Dedifferentiated amniotic fluid mesenchymal stem cell (primary cell): Measurements from ENCODE around the gene MRLN.
"Not testable (repeated sequence)": the region's sequence is repeated elsewhere in the genome, so short reads cannot be mapped to it uniquely, and the experiment has no call there.

Experiments used
- DNase-seq: peaks from one replicate; pipeline ENCODE4 v3.0.0-alpha.2; 2016; ENCODE audit errors: extremely low spot score

The MRLN gene

DNA sequence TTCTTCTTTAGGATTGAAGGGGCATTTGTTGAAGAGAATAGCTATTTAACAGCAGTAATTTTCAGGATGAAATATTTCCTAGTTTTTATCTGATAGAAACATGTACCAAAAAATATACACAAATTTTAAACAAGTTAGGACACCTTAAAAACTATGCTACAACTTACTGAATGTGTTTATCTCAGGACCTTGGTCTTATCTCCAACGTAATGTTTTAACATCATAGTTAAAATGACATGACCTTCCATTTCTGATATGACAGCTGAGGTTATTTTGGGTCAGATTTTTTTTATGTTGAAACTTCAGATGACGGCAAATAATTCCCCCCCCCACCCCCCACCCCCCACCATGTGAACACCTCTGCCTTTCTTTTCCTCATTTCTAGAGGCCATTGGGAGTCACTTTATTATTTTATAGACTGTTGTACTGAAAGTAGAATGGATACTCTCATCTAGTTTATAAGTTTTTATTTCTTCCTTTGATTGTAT is 8.0 kb downstream of the MRLN start:
- no peak for DNase-seq

DNA sequence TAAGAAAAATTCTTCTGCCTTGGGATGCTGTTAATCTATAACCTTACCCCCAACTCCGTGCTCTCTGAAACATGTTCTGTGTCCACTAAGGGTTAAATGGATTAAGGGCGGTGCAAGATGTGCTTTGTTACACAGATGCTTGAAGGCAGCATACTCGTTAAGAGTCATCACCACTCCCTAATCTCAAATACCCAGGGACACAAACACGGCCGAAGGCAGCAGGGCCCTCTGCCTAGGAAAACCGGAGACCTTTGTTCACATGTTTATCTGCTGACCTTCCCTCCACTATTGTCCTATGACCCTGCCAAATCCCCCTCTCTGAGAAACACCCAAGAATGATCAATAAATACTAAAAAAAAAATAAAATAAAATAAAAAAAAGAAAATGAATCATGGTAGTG is 8.5 kb downstream of the MRLN start:
- not testable (repeated sequence) for DNase-seq

DNA sequence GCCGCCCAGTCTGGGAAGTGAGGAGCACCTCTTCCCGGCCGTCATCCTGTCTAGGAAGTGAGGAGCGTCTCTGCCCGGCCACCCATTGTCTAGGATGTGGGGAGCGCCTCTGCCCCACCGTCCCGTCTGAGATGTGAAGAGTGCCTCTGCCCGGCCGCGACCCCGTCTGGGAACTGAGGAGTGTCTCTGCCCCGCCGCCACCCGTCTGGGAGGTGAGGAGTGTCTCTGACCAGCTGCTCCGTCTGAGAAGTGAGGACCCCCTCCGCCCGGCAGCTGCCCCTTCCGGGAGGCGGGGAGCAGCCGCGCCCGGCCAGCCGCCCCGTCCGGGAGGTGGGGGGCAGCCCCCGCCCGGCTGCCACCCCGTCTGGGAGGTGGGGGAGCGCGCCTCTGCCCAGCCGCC is 9.1 kb downstream of the MRLN start:
- not testable (repeated sequence) for DNase-seq

DNA sequence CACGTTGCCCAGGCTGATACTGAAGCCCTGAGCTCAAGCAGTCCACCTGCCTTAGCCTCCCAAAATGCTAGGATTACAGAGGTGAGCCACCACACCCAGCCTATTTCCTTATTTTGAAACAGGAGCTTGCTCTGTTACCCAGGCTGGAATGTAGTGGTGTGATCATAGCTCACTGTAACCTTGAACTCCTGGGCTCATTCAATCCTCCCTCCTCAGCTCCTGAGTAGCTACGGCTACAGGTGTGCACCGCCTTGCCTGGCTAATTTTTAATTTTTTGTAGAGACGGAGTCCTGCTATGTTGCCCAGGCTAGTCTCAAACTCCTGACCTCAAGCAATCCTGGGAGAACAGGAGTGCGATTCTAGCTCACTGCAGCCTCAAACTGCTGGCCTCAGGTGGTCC is 11.7 kb downstream of the MRLN start:
- DNase-seq = no peak

GRCh38 chr10:59741048-59741447 is 12.2 kb downstream of the MRLN start:
- no peak for DNase-seq

- no peak for DNase-seq
Observed at GRCh38 chr10:59736749-59737148, 16.5 kb downstream of the MRLN start.

- DNase-seq = no peak
Observed at GRCh38 chr10:59735296-59735695, 18.0 kb downstream of the MRLN start.

DNA sequence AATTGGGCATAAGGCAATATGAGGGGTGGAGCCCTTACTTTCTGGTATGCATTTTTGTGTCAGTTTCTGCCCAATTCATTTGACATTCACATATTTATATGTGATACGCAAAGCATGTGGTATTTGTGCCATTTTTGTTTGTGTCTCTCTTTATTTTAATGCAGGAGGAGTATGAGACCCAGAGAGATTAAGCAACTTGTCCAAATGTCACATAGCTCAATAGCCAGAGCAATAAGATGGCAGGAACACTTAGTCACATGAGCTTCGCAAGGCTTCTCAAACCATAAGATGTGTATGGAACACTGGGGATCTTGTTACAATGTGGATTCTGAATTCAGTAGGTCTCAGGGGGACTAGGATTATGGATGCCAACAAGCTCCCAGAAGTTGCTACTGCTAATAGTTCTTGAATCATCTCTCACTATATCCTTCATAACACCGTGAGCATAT is 19.2 kb downstream of the MRLN start:
- DNase-seq = no peak

DNA sequence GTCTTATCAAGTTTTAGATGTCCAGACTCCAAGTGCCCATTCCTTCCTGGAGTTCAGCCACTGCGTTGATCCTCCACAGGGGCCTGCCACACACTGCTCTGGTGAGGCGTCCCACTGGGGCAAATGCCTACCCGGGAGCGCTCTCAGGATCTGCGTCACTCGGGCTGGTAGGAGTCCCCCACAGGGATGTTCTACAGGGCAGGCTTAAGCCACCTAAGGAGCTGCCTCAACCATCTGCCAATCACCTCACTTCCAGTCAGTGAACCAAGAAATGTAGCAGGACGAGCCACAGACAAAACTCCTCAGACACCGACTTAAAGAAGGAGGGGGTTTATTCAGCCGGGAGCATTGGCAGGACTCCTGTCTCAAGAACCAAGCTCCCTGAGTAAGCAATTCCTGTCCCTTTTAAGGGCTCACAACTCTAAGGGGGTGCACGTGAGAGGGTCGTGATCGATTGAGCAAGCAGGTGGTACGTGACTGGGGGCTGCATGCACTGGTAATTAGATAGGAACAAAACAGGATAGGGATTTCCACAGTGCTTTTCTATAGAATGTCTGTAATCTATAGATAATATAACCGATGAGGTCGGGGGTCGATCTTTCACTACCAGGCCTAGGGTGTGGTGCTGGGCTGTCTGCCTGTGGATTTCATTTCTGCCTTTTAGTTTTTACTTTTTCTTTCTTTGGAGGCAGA is 19.8 kb downstream of the MRLN start:
- DNase-seq = not testable (repeated sequence)

GRCh38 chr10:59732849-59733248 is 20.4 kb downstream of the MRLN start:
- not testable (repeated sequence) for DNase-seq

- not testable (repeated sequence) for DNase-seq
Observed at GRCh38 chr10:59729167-59729566, 24.1 kb downstream of the MRLN start.

- DNase-seq = no peak
Observed at GRCh38 chr10:59724098-59724938, 28.9 kb downstream of the MRLN start.

GRCh38 chr10:59720377-59720776 is 32.9 kb downstream of the MRLN start:
- no peak for DNase-seq

GRCh38 chr10:59719374-59719773 is 33.9 kb downstream of the MRLN start:
- DNase-seq = no peak

DNA sequence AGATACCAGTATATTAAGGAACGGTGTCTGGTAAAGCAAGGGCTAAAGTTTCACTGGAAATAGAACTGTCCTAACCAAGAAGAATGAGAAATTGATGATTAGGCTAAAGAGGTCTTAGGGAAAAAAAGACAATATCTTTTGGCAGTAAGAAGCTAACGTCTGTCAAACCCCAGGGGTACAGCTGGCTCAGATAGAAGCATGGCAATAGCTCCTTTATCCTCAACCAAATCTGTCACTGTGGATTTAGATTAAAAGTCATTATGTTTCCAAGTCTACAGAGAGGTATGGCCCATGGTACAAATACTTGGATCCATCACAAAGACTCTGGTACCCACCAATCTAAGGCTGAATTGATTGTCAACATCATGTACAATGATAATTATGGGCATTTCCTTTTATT is 35.0 kb downstream of the MRLN start:
- no peak for DNase-seq

GRCh38 chr10:59713196-59713821 is 39.9 kb downstream of the MRLN start:
- no peak for DNase-seq

GRCh38 chr10:59711871-59712494 is 41.3 kb downstream of the MRLN start:
- DNase-seq = no peak

GRCh38 chr10:59709395-59710125 is 43.7 kb downstream of the MRLN start, which contains the start of gene SLC16A9:
Gene SLC16A9 (minus strand): TSS chr10:59709850. CDS start chr10:59684291, 25,559 bp downstream.
- no peak for DNase-seq

DNA sequence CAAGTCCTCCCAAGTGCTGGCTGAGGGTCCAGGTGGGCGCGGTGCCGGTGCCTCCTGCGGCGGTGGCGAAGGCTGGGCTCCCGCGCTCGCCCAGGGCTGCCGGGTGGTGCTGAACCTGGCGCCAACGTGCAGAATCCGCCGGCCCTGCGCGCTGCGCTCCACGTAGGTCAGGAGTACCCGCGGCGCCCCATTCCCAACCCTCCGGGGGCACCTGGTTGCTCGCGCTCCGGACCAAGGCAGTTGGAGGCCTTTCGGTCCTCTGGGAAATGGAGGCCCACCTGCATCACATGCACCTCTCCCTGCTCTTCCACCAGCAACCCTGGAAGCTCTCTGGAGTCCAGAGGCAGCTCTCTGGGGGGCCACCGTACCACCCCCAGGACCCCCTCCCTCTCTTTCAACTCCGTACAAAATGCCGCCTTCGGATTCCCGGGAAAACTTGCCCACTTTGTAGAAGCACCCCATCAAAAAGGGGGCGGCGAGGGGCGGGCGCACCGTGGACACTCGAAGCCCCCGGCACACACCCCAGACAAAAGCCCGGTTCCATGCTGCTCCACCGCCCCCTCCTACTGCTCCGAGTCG is 44.4 kb downstream of the MRLN start:
- no peak for DNase-seq

- no peak for DNase-seq
Observed at GRCh38 chr10:59706851-59707797, 46.1 kb downstream of the MRLN start.
